NCI-H1092 treated with DMSO at 0.1 percent for 48 hours (cell line): Measurements from ENCODE around the gene RAI14.
"Not testable (repeated sequence)": the region's sequence is repeated elsewhere in the genome, so short reads cannot be mapped to it uniquely, and the experiment has no call there.

Source experiments
- DNase-seq: peaks from one replicate; lab custom pipeline; 2025; lab: John Stamatoyannopoulos, UW

The RAI14 gene

GRCh38 chr5:34699155-34700077, 43.3 kb downstream of the RAI14 start:
- DNase-seq, result no peak

GRCh38 chr5:34700078-34700452, 43.9 kb downstream of the RAI14 start:
- no peak for DNase-seq

- DNase-seq, result not testable (repeated sequence)
These were observed 45.3 kb downstream of the RAI14 start for GRCh38 chr5:34701442-34701841.

- DNase-seq, result no peak
These were observed 47.9 kb downstream of the RAI14 start for GRCh38 chr5:34703767-34704713.

GRCh38 chr5:34706084-34706483, 50.0 kb downstream of the RAI14 start:
- DNase-seq, result no peak

GRCh38 chr5:34707451-34708107, 51.5 kb downstream of the RAI14 start:
- DNase-seq, result no peak

- no peak for DNase-seq
These were observed 52.6 kb downstream of the RAI14 start for GRCh38 chr5:34708777-34709176.

- DNase-seq, result no peak
These were observed 53.9 kb downstream of the RAI14 start for GRCh38 chr5:34709861-34710673.

GRCh38 chr5:34712565-34712964, 56.4 kb downstream of the RAI14 start:
- no peak for DNase-seq

- DNase-seq, result no peak
These were observed 59.6 kb downstream of the RAI14 start for GRCh38 chr5:34715711-34716110.

GRCh38 chr5:34716986-34717385, 60.9 kb downstream of the RAI14 start:
- DNase-seq, result no peak

GRCh38 chr5:34717426-34718327, 61.5 kb downstream of the RAI14 start:
- DNase-seq, result no peak

GRCh38 chr5:34718516-34718915, 62.4 kb downstream of the RAI14 start:
- DNase-seq, result no peak

GRCh38 chr5:34719029-34719428, 62.9 kb downstream of the RAI14 start:
- no peak for DNase-seq

- no peak for DNase-seq
These were observed 65.2 kb downstream of the RAI14 start for GRCh38 chr5:34721327-34721726.

- no peak for DNase-seq
These were observed 66.1 kb downstream of the RAI14 start for GRCh38 chr5:34722183-34722582.

GRCh38 chr5:34724741-34725140, 68.6 kb downstream of the RAI14 start:
- no peak for DNase-seq

GRCh38 chr5:34727166-34727749, 71.1 kb downstream of the RAI14 start:
- not testable (repeated sequence) for DNase-seq

- DNase-seq, result no peak
These were observed 72.1 kb downstream of the RAI14 start for GRCh38 chr5:34728236-34728635.
